GM23338 (cell line): ENCODE results near the gene CDK14.

ENCODE experiments used
- CREB1 ChIP-seq: fragments of 250-450 bp; sonication (Bioruptor Pico); IDR thresholded peaks from 2 replicates; pipeline ENCODE4 v1.5.0; 2020; ENCODE audit warnings: low read depth, mild to moderate bottlenecking, moderate library complexity
- CTCF ChIP-seq, 2 experiments: fragments of 200-600 bp in 1 of 2; sonication (generic) in 1 of 2; conservative IDR thresholded peaks; 2 replicates each; pipeline versions ENCODE4 v1.5.1 to v1.6.1; 2016 to 2017; ENCODE audit warnings: antibody characterized with exemption in 2 of 2, low read depth in 2 of 2, mild to moderate bottlenecking in 2 of 2, moderate library complexity in 1 of 2
- ETS1 ChIP-seq: IDR thresholded peaks from 2 replicates; pipeline ENCODE4 v1.6.1; 2016; ENCODE audit warnings: antibody characterized with exemption
- EZH2 ChIP-seq: fragments of 200-600 bp; sonication (generic); IDR thresholded peaks from one replicate; pipeline ENCODE4 v1.8.0; 2017; ENCODE audit warnings: antibody characterized with exemption, mild to moderate bottlenecking, low read depth; ENCODE audit not compliant: unreplicated experiment
- EZH2phosphoT487 ChIP-seq: fragments of 200-600 bp; sonication (generic); IDR thresholded peaks from one replicate; pipeline ENCODE4 v1.8.1; 2018; ENCODE audit warnings: antibody characterized with exemption; ENCODE audit not compliant: unreplicated experiment
- POLR2AphosphoS5 ChIP-seq: IDR thresholded peaks from 2 replicates; pipeline ENCODE4 v1.6.1; 2016; ENCODE audit warnings: antibody characterized with exemption, low read depth
- REST ChIP-seq: IDR thresholded peaks from one replicate; pipeline ENCODE4 v1.6.1; 2018; ENCODE audit warnings: antibody characterized with exemption; ENCODE audit not compliant: unreplicated experiment
- STAT1 ChIP-seq: IDR thresholded peaks from one replicate; pipeline ENCODE4 v1.6.1; 2016; ENCODE audit warnings: antibody characterized with exemption; ENCODE audit not compliant: unreplicated experiment
- ZNF114 ChIP-seq: fragments of 250-450 bp; sonication (Bioruptor Pico); IDR thresholded peaks from 2 replicates; pipeline ENCODE4 v1.5.0; 2020; ENCODE audit warnings: mild to moderate bottlenecking, moderate library complexity
- ZNF331 ChIP-seq: fragments of 250-450 bp; sonication (Bioruptor Pico); IDR thresholded peaks from 2 replicates; pipeline ENCODE4 v1.5.0; 2020; ENCODE audit warnings: low read depth, mild to moderate bottlenecking, moderate library complexity

- no peak for TF ChIP-seq CTCF (conservative IDR thresholded peaks at IDR 0.05; ENCODE audit: low read depth in 2 of 2)
- TF ChIP-seq REST = no peak
- no peak for TF ChIP-seq EZH2phosphoT487
- no peak for TF ChIP-seq CREB1 (CRISPR knock-in tag)
- TF ChIP-seq POLR2AphosphoS5 = no peak
- no peak for TF ChIP-seq ZNF331
- no peak for TF ChIP-seq STAT1
- TF ChIP-seq EZH2 = no peak
- no peak for TF ChIP-seq ZNF114
- TF ChIP-seq ETS1 = no peak
Observed at GRCh38 chr7:90824386-90825307, 228.5 kb downstream of the CDK14 start.
